Large intestine (tissue), 12 donors: ENCODE measurements around the gene IFNE. TPM values are rescaled to one million over a fixed set of nuclear protein-coding genes. Genes with fewer than 3 reads are reported as not detected.

Experiments
- DNase-seq, 2 donors: peaks; one replicate each; pipeline versions ENCODE4 v3.0.0 to v3.0.0-alpha.2; 2013
- H3K27ac ChIP-seq: one replicate; pipeline ENCODE4 v1.5.1; 2013; ENCODE audit warnings: low read length
- H3K27me3 ChIP-seq: 2 replicates; pipeline ENCODE4 v1.6.1; 2013; ENCODE audit warnings: low read length; ENCODE audit not compliant: control insufficient read depth, insufficient read depth
- H3K36me3 ChIP-seq: 2 replicates; pipeline ENCODE4 v1.6.1; 2013; ENCODE audit warnings: low read length; ENCODE audit not compliant: control insufficient read depth, insufficient read depth
- H3K4me1 ChIP-seq: one replicate; pipeline ENCODE4 v1.6.1; 2013; ENCODE audit warnings: low read length; ENCODE audit not compliant: control insufficient read depth, insufficient read depth
- H3K4me3 ChIP-seq: one replicate; pipeline ENCODE4 v1.5.1; 2013; ENCODE audit warnings: low read length
- H3K9me3 ChIP-seq: one replicate; pipeline ENCODE4 v1.6.1; 2013; ENCODE audit warnings: mild to moderate bottlenecking, low read depth, low read length, moderate library complexity; ENCODE audit not compliant: control insufficient read depth
- WGBS: methylation state at CpG from one replicate; pipeline ENCODE4 v1.1.5; 2013; ENCODE audit warnings: low lambda C conversion rate; ENCODE audit not compliant: insufficient coverage; 5-methylcytosine and 5-hydroxymethylcytosine counted together
- long read RNA-seq, 11 donors: transcript quantifications; one replicate each; lab custom pipeline, GENCODE V29; 2026
- polyA plus RNA-seq: library from polyadenylated mRNA; unstranded; fragments of 120-200 nt; gene quantifications from one replicate; pipeline ENCODE4 v1.2.1, GENCODE V29; 2013

IFNE gene
- polyA plus RNA-seq, result 1.8 TPM
- long read RNA-seq, donor 1, partial matches to known transcripts, result 0 of 1 reads
- long read RNA-seq, donor 1, other reads (novel, unspliced or antisense), result 0 of 1 reads
- long read RNA-seq, donor 2, result 0 reads
- long read RNA-seq, donor 3, result 0 reads
- long read RNA-seq, donor 4, result 0 reads
- long read RNA-seq, donor 5, result 0 reads
- long read RNA-seq, donor 6, result 0 reads
- long read RNA-seq, donor 7, result 0 reads
- long read RNA-seq, donor 8, partial matches to known transcripts, result 0 of 1 reads
- long read RNA-seq, donor 8, other reads (novel, unspliced or antisense), result 0 of 1 reads
- long read RNA-seq, donor 9, partial matches to known transcripts, result 0 of 2 reads
- long read RNA-seq, donor 9, other reads (novel, unspliced or antisense), result 0 of 2 reads
- long read RNA-seq, donor 10, partial matches to known transcripts, result 0 of 1 reads
- long read RNA-seq, donor 10, other reads (novel, unspliced or antisense), result 0 of 1 reads
- long read RNA-seq, donor 11, partial matches to known transcripts, result 0 of 1 reads
- long read RNA-seq, donor 11, other reads (novel, unspliced or antisense), result 0 of 1 reads

DNA sequence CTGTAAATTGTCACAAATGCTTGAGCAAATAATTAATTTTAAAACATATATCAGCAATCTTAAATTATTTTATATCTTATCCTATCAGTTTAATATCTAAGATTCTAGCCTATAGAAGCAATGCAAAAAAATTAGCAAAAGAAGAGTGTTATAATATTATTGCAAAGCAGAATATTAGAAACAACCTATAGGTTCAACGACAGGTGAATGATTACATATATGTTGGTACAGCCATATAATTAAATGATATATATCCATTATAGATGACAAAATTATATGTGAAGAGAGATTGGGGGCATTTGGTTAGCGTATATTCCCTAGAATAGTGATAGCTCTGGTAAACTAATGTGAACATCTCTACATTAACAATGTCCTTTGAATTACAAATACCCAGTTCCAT is at the start of gene IFNE:
IFNE (minus strand) TSS at position 101 of the 400 bp plus-strand sequence. CDS start 619 bp downstream, outside the sequence.
- H3K27ac ChIP-seq, result no peak within 1 kb of the TSS
- no peaks in the 10 kb centered on the region for H3K4me1 ChIP-seq
- no peaks in the 10 kb centered on the region for H3K27me3 ChIP-seq
- no peaks in the 10 kb centered on the region for H3K36me3 ChIP-seq
- H3K4me3 ChIP-seq, result no peak within 1 kb of the TSS
- H3K9me3 ChIP-seq, result no peaks in the 10 kb centered on the region
- 100% methylated on average over 1 of the region's 2 CpGs for WGBS
- DNase-seq, result no peak

DNA sequence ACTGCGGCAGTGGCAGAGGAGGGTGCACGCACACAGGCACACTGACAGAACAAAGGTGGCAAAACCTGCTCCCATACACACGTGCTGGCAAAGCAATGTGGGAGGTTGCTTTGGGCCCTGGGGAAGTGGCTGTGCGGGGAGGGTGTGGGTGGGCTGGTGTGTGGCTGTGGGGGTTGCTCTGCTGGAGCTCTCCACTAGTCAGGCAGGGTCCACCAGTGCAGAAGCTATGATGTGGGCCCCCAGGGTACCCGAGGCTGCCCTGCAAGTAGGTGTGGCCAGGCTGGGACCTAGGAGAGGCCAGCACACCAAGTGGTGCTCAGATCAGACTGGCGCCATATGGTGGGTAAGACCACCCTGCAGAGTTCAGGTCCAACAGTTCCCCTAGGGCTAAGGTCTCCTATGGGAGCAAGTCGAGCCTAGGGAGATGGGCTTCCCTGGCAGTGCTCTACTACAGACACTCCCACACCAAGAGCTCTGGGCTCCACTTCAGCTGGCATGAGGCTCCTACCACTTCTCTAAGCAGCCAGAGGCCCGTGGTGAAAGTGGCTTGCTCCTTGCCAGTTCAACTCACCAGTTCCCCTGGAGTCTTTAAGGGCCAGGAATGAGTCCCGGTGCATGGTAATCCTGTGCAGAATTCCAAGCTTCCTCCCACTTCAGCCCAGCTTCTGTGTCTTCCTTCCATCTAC is 46.2 kb upstream of the IFNE start:
- Histone ChIP-seq H3K27me3 (no peaks in the 10 kb centered on the region), H3K9me3 (peaks cover 2% of the 10 kb centered on the region), H3K27ac (no peak overlapping the region), H3K4me1 (no peaks in the 10 kb centered on the region), H3K4me3 (no peak overlapping the region), H3K36me3 (peaks cover 24% of the 10 kb centered on the region)
- DNase-seq, result no peak
- no CpG with 5 or more reads among the region's 9 CpGs for WGBS

DNA sequence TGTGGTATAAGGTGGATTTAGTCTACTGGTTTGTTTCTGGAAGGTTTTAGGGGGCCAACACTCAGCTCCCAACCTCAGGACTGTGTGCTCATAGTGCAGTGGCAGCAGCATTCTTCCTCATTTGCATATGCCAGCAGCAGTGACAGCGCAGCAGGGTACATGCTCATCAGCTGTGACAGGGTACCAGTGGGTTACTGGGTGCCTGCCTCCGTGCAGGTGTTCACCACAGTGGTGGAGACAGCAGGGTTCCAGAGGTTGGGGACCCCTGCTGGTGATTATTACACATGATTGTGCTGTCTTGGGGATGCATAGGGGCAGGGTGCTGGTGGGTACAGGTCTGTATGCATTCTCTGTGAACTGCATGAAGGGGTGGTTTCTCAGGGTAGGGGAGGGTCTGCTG is 45.5 kb upstream of the IFNE start:
- H3K4me1 ChIP-seq, result no peaks in the 10 kb centered on the region
- no peak overlapping the region for H3K27ac ChIP-seq
- DNase-seq, result no peak
- H3K27me3 ChIP-seq, result no peaks in the 10 kb centered on the region
- peaks cover 24% of the 10 kb centered on the region for H3K36me3 ChIP-seq
- WGBS, result no CpG with 5 or more reads among the region's 2 CpGs
- H3K4me3 ChIP-seq, result no peak overlapping the region
- H3K9me3 ChIP-seq, result peaks cover 2% of the 10 kb centered on the region

GRCh38 chr9:21525174-21525573 is 43.1 kb upstream of the IFNE start:
- peaks cover 2% of the 10 kb centered on the region for H3K9me3 ChIP-seq
- DNase-seq, result no peak
- H3K36me3 ChIP-seq, result peaks cover 20% of the 10 kb centered on the region
- H3K4me1 ChIP-seq, result no peaks in the 10 kb centered on the region
- no peaks in the 10 kb centered on the region for H3K27me3 ChIP-seq
- no peak overlapping the region for H3K4me3 ChIP-seq
- 100% methylated on average over 3 of the region's 5 CpGs for WGBS
- no peak overlapping the region for H3K27ac ChIP-seq

GRCh38 chr9:21524099-21524830 is 42.2 kb upstream of the IFNE start:
- Histone ChIP-seq H3K27me3 (no peaks in the 10 kb centered on the region), H3K9me3 (peaks cover 2% of the 10 kb centered on the region), H3K36me3 (peaks cover 16% of the 10 kb centered on the region), H3K4me3 (no peak overlapping the region), H3K4me1 (no peaks in the 10 kb centered on the region), H3K27ac (no peak overlapping the region)
- WGBS, result 100% methylated on average over 1 of the region's 2 CpGs
- DNase-seq, result no peak

DNA sequence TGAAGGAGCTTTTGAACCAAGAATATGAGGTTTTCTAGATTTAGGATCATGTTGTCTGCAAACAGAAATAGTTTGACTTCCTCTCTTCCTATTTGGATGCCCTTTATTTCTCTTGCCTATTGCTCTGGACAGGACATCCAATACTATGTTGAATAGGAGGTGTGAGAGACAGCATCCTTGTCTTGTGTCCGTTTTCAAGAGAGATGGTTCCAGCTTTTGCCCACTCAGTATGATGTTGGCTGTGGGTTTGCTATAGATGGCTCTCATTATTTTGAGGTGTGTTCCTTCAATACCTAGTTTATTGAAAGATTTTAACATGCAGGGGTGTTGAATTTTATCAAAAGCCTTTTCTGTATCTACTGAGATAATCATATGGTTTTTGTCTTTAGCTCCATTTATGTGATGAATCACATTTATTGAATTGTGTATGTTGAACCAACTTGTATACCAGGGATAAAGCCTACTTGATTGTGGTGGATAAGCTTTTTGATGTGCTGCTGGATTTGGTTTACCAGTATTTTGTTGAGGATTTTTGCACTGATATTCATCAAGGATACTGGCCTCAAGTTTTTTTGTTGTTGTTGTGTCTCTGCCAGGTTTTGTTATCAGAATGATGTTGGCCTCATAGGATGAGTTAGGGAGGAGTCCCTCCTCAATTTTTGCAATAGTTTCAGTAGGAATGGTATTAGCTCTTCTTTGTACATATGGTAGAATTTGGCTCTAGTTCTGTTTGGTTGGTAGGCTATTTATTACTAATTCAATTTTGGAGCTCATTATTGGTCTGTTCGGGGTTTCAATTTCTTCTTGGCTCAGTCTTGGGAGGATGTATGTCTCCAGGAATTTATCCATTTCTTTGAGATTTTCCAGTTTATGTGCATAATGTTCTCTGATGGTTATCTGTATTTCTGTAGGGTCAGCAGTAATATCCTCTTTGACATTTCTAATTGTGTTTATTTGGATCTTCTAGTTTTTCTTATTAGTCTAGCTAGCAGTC is 41.2 kb upstream of the IFNE start:
- Histone ChIP-seq H3K4me1 (no peaks in the 10 kb centered on the region), H3K9me3 (peaks cover 2% of the 10 kb centered on the region), H3K36me3 (peaks cover 12% of the 10 kb centered on the region), H3K27ac (no peak overlapping the region), H3K4me3 (no peak overlapping the region), H3K27me3 (no peaks in the 10 kb centered on the region)
- DNase-seq, result no peak
- no CpG with 5 or more reads among the region's 2 CpGs for WGBS

DNA sequence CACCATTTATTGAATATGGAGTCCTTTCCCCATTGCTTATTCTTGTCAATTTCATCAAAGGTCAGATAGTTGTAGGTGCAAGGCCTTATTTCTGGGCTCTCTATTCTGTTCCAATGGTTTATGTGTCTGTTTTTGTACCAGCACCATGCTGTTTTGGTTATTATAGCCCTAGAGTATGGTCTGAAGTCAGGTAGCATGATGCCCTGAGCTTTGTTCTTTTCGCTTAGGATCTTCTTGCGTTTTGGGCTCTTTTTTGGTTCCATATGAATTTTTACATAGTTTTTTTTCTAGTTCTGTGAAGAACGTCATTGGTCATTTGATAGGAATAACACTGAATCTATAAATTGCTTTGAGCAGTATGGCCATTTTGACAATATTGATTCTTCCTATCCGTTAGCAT is 40.2 kb upstream of the IFNE start:
- Histone ChIP-seq H3K27me3 (no peaks in the 10 kb centered on the region), H3K4me3 (no peak overlapping the region), H3K9me3 (peaks cover 2% of the 10 kb centered on the region), H3K27ac (no peak overlapping the region), H3K36me3 (peaks cover 3% of the 10 kb centered on the region), H3K4me1 (no peaks in the 10 kb centered on the region)
- 79% methylated on average over 2 of the region's 4 CpGs for WGBS
- no peak for DNase-seq

- Histone ChIP-seq H3K27me3 (no peaks in the 10 kb centered on the region), H3K4me1 (no peaks in the 10 kb centered on the region), H3K9me3 (peaks cover 2% of the 10 kb centered on the region), H3K36me3 (no peaks in the 10 kb centered on the region), H3K27ac (no peak overlapping the region), H3K4me3 (no peak overlapping the region)
- no peak for DNase-seq
- no CpG with 5 or more reads among the region's 1 CpG for WGBS
Measured at GRCh38 chr9:21521448-21521847, 39.3 kb upstream of the IFNE start.

- 100% methylated on average over 2 of the region's 5 CpGs for WGBS
- H3K27ac ChIP-seq, result no peak overlapping the region
- no peaks in the 10 kb centered on the region for H3K27me3 ChIP-seq
- no peak for DNase-seq
- H3K4me1 ChIP-seq, result no peaks in the 10 kb centered on the region
- H3K9me3 ChIP-seq, result peaks cover 2% of the 10 kb centered on the region
- no peaks in the 10 kb centered on the region for H3K36me3 ChIP-seq
- H3K4me3 ChIP-seq, result no peak overlapping the region
Measured at GRCh38 chr9:21520501-21521228, 38.6 kb upstream of the IFNE start.
